Measurements from ENCODE around the gene RBFOX1. TPM values are rescaled to one million over a fixed set of nuclear protein-coding genes. Genes with fewer than 3 reads are reported as not detected.

RBFOX1 gene
- total RNA-seq, 1 donor = not detected

- no peak for DNase-seq (ENCODE audit: low read depth)
- no peak overlapping the region for H3K4me3 ChIP-seq (ENCODE audit: low read depth, low read length)
- no peak for TF ChIP-seq CTCF (IDR thresholded peaks at IDR 0.05; ENCODE audit: insufficient read depth, low read length)
Measured at GRCh38 chr16:7377231-7377630, 44.6 kb downstream of the RBFOX1 start.

- TF ChIP-seq CTCF (IDR thresholded peaks at IDR 0.05; ENCODE audit: insufficient read depth, low read length) = no peak
- H3K4me3 ChIP-seq (ENCODE audit: low read depth, low read length) = no peak overlapping the region
- DNase-seq (ENCODE audit: low read depth) = no peak
Measured at GRCh38 chr16:7378024-7378695, 45.5 kb downstream of the RBFOX1 start.

DNA sequence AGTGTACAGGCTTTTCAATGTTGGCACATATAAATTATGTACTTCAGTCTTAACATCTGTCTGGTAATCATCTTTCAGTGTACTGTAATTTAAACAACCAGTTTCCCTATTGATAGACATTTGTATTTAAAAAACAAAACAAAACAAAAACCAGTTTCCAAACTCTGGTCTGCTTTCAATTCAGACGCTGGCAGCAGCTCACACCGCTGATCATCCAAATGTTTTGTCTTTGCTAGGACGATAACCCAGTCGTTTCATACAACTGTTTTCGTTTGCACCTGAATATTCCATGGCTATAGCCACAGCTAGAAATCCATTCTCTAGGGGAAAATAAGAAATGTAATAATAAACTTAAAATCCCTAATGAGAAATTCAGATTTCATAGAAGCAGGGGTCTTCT lies 47.8 kb downstream of the RBFOX1 start:
- no peak for DNase-seq (ENCODE audit: low read depth)
- no peak for TF ChIP-seq CTCF (IDR thresholded peaks at IDR 0.05; ENCODE audit: insufficient read depth, low read length)
- H3K4me3 ChIP-seq (ENCODE audit: low read depth, low read length) = no peak overlapping the region

- TF ChIP-seq CTCF (IDR thresholded peaks at IDR 0.05; ENCODE audit: insufficient read depth, low read length) = no peak
- DNase-seq (ENCODE audit: low read depth) = no peak
- H3K4me3 ChIP-seq (ENCODE audit: low read depth, low read length) = no peak overlapping the region
Measured at GRCh38 chr16:7380911-7381310, 48.3 kb downstream of the RBFOX1 start.

DNA sequence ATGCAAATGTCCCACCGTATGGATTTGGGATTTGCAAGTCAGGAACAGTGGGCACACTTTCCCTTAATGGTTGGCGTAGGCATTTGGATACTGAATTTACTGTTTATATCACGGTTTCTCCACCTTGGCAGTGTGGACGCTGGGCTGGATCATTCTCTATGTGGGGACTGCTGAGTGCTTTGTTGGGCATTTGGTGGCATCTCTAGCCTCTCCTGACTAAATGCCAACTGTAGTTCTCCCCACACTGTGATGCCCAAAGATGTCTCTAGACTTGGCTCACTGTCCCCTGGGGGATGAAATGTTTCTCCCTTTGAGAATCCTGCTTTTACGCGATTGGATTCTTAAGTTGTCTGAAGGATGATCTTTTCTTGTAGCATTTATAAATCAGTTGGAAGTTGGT lies 49.0 kb downstream of the RBFOX1 start:
- DNase-seq (ENCODE audit: low read depth) = no peak
- TF ChIP-seq CTCF (IDR thresholded peaks at IDR 0.05; ENCODE audit: insufficient read depth, low read length) = no peak
- no peak overlapping the region for H3K4me3 ChIP-seq (ENCODE audit: low read depth, low read length)

GRCh38 chr16:7382521-7382920 lies 49.9 kb downstream of the RBFOX1 start:
- no peak for DNase-seq (ENCODE audit: low read depth)
- no peak for TF ChIP-seq CTCF (IDR thresholded peaks at IDR 0.05; ENCODE audit: insufficient read depth, low read length)
- no peak overlapping the region for H3K4me3 ChIP-seq (ENCODE audit: low read depth, low read length)

DNA sequence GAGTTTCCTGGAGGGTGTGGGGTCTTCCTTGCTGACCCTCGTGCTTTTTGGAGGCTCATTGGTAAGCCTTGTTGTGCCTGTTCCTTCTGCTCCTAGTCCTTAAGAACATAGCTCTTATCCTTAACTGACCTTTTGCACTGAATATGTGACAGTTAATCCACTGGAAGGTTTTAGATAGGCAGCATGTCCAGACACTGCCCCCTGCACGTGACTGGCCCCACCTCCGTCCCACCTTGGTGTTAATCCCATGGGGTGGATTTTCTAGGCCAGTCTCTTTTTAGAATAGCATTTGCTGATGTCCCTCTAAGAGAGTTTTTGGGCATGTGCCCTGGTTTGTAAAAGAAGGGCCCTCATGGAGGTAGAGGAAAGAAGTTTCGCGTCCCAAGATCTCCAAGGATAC lies 58.3 kb downstream of the RBFOX1 start:
- DNase-seq (ENCODE audit: low read depth) = no peak
- no peak for TF ChIP-seq CTCF (IDR thresholded peaks at IDR 0.05; ENCODE audit: insufficient read depth, low read length)
- no peak overlapping the region for H3K4me3 ChIP-seq (ENCODE audit: low read depth, low read length)

All from fibroblast of the aortic adventitia (primary cell).